Measurements from ENCODE around the gene NFKBIL1. TPM values are rescaled to one million over a fixed set of nuclear protein-coding genes. Genes with fewer than 3 reads are reported as not detected.
"Not testable (repeated sequence)": the region's sequence is repeated elsewhere in the genome, so short reads cannot be mapped to it uniquely, and the experiment has no call there.

NFKBIL1 gene
- total RNA-seq, 1 donor from 2014 or later, result 20.4 TPM

DNA sequence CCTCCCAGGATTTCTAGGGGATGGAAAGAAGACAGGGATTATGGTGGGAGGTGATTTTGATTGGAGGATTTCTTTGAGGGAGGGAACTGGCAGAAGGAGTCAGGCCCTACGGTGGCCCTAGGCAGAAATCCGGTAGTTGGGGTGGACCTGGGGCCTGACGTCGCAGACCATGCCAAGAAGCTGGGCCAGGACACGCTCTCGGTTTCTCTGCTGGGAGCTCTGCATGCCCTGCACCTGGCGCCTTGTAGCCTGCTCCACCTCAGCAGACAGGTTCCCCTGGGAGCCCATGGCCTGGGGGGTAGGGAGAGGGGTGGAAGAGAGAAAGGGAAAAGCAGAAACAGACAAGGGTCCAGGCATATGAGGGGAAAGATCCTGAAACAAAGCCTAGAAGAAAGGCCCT, 2.1 kb upstream of the NFKBIL1 start:
- Histone ChIP-seq H3K9me3 (ENCODE audit: control insufficient read depth in 3 of 3, low read length in 3 of 3) (no peaks in the 10 kb centered on the region), H3K4me1 (ENCODE audit: control insufficient read depth in 3 of 3, insufficient read depth in 3 of 3, low read length in 3 of 3) (peaks cover 24 to 51% (median 33%) of the 10 kb centered on the region in 3 donors), H3K27me3 (ENCODE audit: control insufficient read depth in 3 of 3, insufficient read depth in 3 of 3, low read length in 3 of 3) (no peaks in the 10 kb centered on the region), H3K9ac (ENCODE audit: low read depth in 1 of 3, low read length in 3 of 3) (no peak overlapping the region), H3K36me3 (ENCODE audit: control insufficient read depth in 3 of 3, insufficient read depth in 3 of 3, low read length in 3 of 3) (peaks cover under 1 to 16% (median 14%) of the 10 kb centered on the region in 3 donors), H3K4me3 (ENCODE audit: low read length in 3 of 3) (no peak overlapping the region), H3K27ac (ENCODE audit: low read depth, low read length) (no peak overlapping the region)

DNA sequence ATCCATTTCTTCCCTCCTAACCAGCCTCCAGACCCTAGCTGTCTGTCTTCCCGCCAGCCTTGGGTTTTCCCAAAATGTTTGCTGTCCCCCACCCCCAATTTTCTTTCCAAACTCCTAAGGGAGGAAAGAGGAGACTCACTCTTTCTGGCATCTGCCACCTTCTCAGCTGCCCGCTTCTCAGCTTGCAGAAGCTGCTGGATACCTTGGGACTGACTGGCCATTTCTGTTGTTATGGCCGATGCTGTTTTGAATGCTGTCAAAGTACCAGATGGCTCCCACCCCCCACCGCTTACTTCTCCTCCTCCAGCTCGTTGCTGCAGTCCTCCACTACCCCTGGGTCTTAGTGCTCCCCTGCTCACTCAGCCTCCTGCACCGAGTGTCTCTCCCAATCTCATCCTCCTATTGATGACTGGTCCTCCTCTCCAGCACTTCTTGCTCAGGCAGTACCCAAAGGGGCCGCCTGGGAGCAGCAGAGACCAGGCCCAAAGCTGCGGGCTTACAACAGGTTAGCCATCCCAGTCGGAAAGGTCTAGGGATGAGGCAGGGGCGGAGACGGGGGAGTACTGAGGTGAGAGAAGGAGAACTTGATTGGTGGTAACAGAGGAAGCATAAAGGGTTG, 960 bp upstream of the NFKBIL1 start, which contains the start of gene ATP6V1G2:
Gene ATP6V1G2 (minus strand): TSS at position 270 of the 619 bp plus-strand sequence. CDS start 49 bp downstream, at position 221.
- H3K4me3 ChIP-seq (ENCODE audit: low read length in 3 of 3), result peak within 1 kb of the TSS; percentile 58 to 82 (median 72)
- H3K36me3 ChIP-seq (ENCODE audit: control insufficient read depth in 3 of 3, insufficient read depth in 3 of 3, low read length in 3 of 3), result peaks cover 3 to 22% (median 21%) of the 10 kb centered on the region in 3 donors
- peak within 1 kb of the TSS; percentile 87 for H3K27ac ChIP-seq (ENCODE audit: low read depth, low read length)
- peaks cover 20 to 40% (median 31%) of the 10 kb centered on the region in 3 donors for H3K4me1 ChIP-seq (ENCODE audit: control insufficient read depth in 3 of 3, insufficient read depth in 3 of 3, low read length in 3 of 3)
- peak within 1 kb of the TSS in 2 of 3 donors; percentile 69 to 83 for H3K9ac ChIP-seq (ENCODE audit: low read depth in 1 of 3, low read length in 3 of 3)
- H3K9me3 ChIP-seq (ENCODE audit: control insufficient read depth in 3 of 3, low read length in 3 of 3), result no peaks in the 10 kb centered on the region
- H3K27me3 ChIP-seq (ENCODE audit: control insufficient read depth in 3 of 3, insufficient read depth in 3 of 3, low read length in 3 of 3), result no peaks in the 10 kb centered on the region

DNA sequence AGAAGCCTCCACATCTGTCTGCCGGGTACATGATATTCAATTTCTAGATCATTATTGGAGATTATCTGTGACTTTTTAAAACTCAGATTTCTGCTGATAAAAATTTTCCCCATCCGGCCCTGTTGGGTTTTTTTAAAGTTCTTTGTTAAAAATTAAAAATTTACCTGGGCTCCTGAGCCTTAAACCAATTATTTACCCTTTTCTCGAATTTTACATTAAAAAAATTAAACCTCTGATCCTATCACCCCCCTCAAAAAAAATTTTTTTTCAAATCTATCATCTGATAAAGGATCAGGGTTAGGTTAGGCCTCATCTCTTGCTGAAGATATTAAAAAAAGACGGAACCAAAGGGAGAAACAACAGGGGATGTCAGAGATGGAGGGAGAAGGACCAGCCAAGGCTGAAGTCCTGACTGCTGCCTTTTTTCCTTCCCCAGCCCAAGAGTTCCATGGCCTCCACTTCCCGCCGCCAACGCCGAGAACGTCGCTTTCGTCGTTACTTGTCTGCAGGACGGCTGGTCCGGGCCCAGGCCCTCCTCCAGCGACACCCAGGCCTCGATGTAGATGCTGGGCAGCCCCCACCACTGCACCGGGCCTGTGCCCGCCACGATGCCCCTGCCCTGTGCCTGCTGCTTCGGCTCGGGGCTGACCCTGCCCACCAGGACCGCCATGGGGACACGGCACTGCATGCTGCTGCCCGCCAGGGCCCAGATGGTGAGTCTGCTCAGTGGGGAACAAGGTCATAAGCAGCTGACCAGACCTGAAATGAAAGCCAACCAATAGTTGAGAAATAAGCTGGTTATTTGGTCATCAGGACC, 527 bp downstream of the NFKBIL1 start:
- Histone ChIP-seq H3K4me3 (ENCODE audit: low read length in 3 of 3) (peak overlapping the region; percentile 58 to 82 (median 72)), H3K9ac (ENCODE audit: low read depth in 1 of 3, low read length in 3 of 3) (peak overlapping the region; percentile 69 to 83 (median 77)), H3K36me3 (ENCODE audit: control insufficient read depth in 3 of 3, insufficient read depth in 3 of 3, low read length in 3 of 3) (peaks cover 3 to 22% (median 21%) of the 10 kb centered on the region in 3 donors), H3K27me3 (ENCODE audit: control insufficient read depth in 3 of 3, insufficient read depth in 3 of 3, low read length in 3 of 3) (no peaks in the 10 kb centered on the region), H3K4me1 (ENCODE audit: control insufficient read depth in 3 of 3, insufficient read depth in 3 of 3, low read length in 3 of 3) (peaks cover 19 to 35% (median 29%) of the 10 kb centered on the region in 3 donors), H3K27ac (ENCODE audit: low read depth, low read length) (peak overlapping the region; percentile 87), H3K9me3 (ENCODE audit: control insufficient read depth in 3 of 3, low read length in 3 of 3) (no peaks in the 10 kb centered on the region)

DNA sequence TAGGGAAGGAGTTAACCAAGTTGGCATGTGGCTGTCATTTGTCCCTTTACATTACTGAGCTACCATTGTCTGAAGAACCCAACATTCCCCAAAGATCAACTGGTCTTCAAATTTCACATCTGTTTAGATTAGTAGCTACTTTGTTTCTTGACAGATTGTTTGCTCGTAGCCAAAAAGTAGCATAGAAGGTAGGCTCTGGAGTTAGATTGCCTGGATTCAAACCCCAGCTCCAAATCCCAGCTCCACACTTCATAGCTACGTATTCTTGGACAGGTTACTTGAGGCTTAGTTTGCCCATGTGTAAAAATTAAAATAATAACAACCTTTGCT, 1.1 kb downstream of the NFKBIL1 start:
- Histone ChIP-seq H3K27ac (ENCODE audit: low read depth, low read length) (peak overlapping the region; percentile 87), H3K27me3 (ENCODE audit: control insufficient read depth in 3 of 3, insufficient read depth in 3 of 3, low read length in 3 of 3) (no peaks in the 10 kb centered on the region), H3K36me3 (ENCODE audit: control insufficient read depth in 3 of 3, insufficient read depth in 3 of 3, low read length in 3 of 3) (peaks cover 3 to 25% (median 21%) of the 10 kb centered on the region in 3 donors), H3K4me3 (ENCODE audit: low read length in 3 of 3) (peak overlapping the region; percentile 58 to 82 (median 72)), H3K9me3 (ENCODE audit: control insufficient read depth in 3 of 3, low read length in 3 of 3) (no peaks in the 10 kb centered on the region), H3K4me1 (ENCODE audit: control insufficient read depth in 3 of 3, insufficient read depth in 3 of 3, low read length in 3 of 3) (peaks cover 14 to 30% (median 26%) of the 10 kb centered on the region in 3 donors), H3K9ac (ENCODE audit: low read depth in 1 of 3, low read length in 3 of 3) (peak overlapping the region; percentile 69 to 83 (median 77))

DNA sequence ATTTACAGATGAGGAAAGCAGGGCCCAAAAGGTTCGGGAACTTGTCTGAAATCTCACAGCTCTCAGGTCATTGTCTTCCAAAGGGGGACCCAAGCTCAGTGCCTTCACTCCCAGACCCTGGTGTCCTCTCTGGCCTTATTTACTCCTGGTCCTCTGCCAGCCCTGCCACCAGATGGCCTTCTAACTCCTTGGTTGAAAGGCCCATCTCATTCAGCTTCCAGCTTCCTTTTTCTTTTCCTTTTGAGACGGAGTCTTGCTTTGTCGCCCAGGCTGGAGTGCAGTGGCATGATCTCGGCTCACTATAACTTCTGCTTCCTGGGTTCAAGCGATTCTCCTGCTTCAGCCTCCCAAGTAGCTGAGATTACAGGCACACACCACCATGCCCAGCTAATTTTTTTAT, 4.0 kb downstream of the NFKBIL1 start:
- H3K36me3 ChIP-seq (ENCODE audit: control insufficient read depth in 3 of 3, insufficient read depth in 3 of 3, low read length in 3 of 3), result peaks cover 3 to 27% (median 27%) of the 10 kb centered on the region in 3 donors
- not testable (repeated sequence) for H3K4me3 ChIP-seq (ENCODE audit: low read length in 3 of 3); H3K9me3 ChIP-seq (ENCODE audit: control insufficient read depth in 3 of 3, low read length in 3 of 3); H3K9ac ChIP-seq (ENCODE audit: low read depth in 1 of 3, low read length in 3 of 3); H3K27ac ChIP-seq (ENCODE audit: low read depth, low read length); H3K27me3 ChIP-seq (ENCODE audit: control insufficient read depth in 3 of 3, insufficient read depth in 3 of 3, low read length in 3 of 3)
- peaks cover 13 to 24% (median 22%) of the 10 kb centered on the region in 3 donors for H3K4me1 ChIP-seq (ENCODE audit: control insufficient read depth in 3 of 3, insufficient read depth in 3 of 3, low read length in 3 of 3)

DNA sequence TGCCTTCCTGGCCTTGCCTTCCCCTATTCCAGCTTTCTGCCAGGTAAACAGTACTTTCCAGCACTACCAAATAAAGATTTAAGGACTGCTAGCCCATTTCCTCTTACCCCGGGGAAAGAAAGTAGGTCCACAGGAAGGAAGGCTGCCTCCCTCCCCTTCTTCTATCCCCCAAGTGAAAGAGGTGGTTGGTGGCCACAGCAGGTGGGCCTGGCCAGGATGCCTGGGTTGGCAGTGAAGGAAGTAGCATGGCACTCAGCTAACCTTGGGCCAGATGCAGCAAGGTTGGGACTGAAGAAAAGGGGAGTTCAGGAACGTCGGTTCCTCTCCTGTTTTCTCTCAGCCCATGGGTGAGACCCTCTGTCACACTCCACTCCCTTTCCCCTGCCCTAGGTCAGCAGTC, 8.9 kb downstream of the NFKBIL1 start:
- H3K27me3 ChIP-seq (ENCODE audit: control insufficient read depth in 3 of 3, insufficient read depth in 3 of 3, low read length in 3 of 3), result no peaks in the 10 kb centered on the region
- H3K36me3 ChIP-seq (ENCODE audit: control insufficient read depth in 3 of 3, insufficient read depth in 3 of 3, low read length in 3 of 3), result peaks cover 24 to 29% (median 29%) of the 10 kb centered on the region in 3 donors
- H3K9me3 ChIP-seq (ENCODE audit: control insufficient read depth in 3 of 3, low read length in 3 of 3), result no peaks in the 10 kb centered on the region
- no peak overlapping the region for H3K9ac ChIP-seq (ENCODE audit: low read depth in 1 of 3, low read length in 3 of 3)
- H3K4me1 ChIP-seq (ENCODE audit: control insufficient read depth in 3 of 3, insufficient read depth in 3 of 3, low read length in 3 of 3), result peaks cover 27 to 42% (median 37%) of the 10 kb centered on the region in 3 donors
- H3K27ac ChIP-seq (ENCODE audit: low read depth, low read length), result no peak overlapping the region
- H3K4me3 ChIP-seq (ENCODE audit: low read length in 3 of 3), result no peak overlapping the region

DNA sequence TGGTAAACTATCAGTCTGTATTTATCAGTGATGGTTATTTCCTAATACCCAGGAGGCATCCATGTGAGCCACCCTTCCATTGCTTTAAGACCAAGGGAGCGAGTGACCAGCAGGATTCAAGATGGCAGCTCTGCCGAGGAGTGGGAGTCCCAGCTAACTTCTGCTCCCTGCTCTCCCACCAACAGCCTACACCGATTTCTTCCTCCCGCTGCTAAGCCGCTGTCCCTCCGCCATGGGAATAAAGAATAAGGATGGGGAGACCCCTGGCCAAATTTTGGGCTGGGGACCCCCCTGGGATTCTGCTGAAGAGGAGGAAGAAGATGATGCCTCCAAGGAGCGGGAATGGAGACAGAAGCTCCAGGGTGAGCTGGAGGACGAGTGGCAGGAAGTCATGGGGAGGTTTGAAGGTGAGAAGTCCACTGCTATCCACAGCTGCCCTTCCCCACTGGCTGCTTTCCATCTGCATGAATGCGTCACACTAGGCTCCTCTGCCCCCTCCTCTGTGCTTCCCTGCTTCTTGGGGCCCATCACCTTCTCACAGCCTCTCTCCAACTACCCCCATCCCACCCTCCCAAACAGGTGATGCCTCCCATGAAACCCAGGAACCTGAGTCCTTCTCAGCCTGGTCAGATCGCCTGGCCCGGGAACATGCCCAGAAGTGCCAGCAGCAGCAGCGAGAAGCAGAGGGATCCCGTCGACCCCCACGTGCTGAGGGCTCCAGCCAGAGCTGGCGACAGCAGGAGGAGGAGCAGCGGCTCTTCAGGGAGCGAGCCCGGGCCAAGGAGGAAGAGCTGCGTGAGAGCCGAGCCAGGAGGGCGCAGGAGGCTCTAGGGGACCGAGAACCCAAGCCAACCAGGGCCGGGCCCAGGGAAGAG, 10.3 kb downstream of the NFKBIL1 start:
- Histone ChIP-seq H3K4me3 (ENCODE audit: low read length in 3 of 3) (peak overlapping the region in 1 of 3 donors; percentile 6), H3K36me3 (ENCODE audit: control insufficient read depth in 3 of 3, insufficient read depth in 3 of 3, low read length in 3 of 3) (peaks cover 24 to 29% (median 28%) of the 10 kb centered on the region in 3 donors), H3K9ac (ENCODE audit: low read depth in 1 of 3, low read length in 3 of 3) (peak overlapping the region in 1 of 3 donors; percentile 40), H3K27me3 (ENCODE audit: control insufficient read depth in 3 of 3, insufficient read depth in 3 of 3, low read length in 3 of 3) (no peaks in the 10 kb centered on the region), H3K27ac (ENCODE audit: low read depth, low read length) (peak overlapping the region; percentile 33), H3K4me1 (ENCODE audit: control insufficient read depth in 3 of 3, insufficient read depth in 3 of 3, low read length in 3 of 3) (peaks cover 27 to 42% (median 37%) of the 10 kb centered on the region in 3 donors), H3K9me3 (ENCODE audit: control insufficient read depth in 3 of 3, low read length in 3 of 3) (no peaks in the 10 kb centered on the region)

DNA sequence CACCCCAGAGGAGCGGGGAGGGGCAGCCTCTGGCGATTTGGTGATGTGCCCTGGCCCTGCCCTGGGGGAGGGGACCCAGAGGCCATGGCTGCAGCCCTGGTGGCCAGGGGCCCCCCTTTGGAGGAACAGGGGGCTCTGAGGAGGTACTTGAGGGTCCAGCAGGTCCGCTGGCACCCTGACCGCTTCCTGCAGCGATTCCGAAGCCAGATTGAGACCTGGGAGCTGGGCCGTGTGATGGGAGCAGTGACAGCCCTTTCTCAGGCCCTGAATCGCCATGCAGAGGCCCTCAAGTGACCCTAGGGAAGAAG, 10.9 kb downstream of the NFKBIL1 start:
- H3K9me3 ChIP-seq (ENCODE audit: control insufficient read depth in 3 of 3, low read length in 3 of 3), result no peaks in the 10 kb centered on the region
- H3K4me1 ChIP-seq (ENCODE audit: control insufficient read depth in 3 of 3, insufficient read depth in 3 of 3, low read length in 3 of 3), result peaks cover 27 to 42% (median 37%) of the 10 kb centered on the region in 3 donors
- H3K36me3 ChIP-seq (ENCODE audit: control insufficient read depth in 3 of 3, insufficient read depth in 3 of 3, low read length in 3 of 3), result peaks cover 24 to 28% (median 28%) of the 10 kb centered on the region in 3 donors
- H3K9ac ChIP-seq (ENCODE audit: low read depth in 1 of 3, low read length in 3 of 3), result peak overlapping the region in 1 of 3 donors; percentile 16
- peak overlapping the region in 1 of 3 donors; percentile 29 for H3K4me3 ChIP-seq (ENCODE audit: low read length in 3 of 3)
- no peaks in the 10 kb centered on the region for H3K27me3 ChIP-seq (ENCODE audit: control insufficient read depth in 3 of 3, insufficient read depth in 3 of 3, low read length in 3 of 3)
- peak overlapping the region; percentile 33 for H3K27ac ChIP-seq (ENCODE audit: low read depth, low read length)

DNA sequence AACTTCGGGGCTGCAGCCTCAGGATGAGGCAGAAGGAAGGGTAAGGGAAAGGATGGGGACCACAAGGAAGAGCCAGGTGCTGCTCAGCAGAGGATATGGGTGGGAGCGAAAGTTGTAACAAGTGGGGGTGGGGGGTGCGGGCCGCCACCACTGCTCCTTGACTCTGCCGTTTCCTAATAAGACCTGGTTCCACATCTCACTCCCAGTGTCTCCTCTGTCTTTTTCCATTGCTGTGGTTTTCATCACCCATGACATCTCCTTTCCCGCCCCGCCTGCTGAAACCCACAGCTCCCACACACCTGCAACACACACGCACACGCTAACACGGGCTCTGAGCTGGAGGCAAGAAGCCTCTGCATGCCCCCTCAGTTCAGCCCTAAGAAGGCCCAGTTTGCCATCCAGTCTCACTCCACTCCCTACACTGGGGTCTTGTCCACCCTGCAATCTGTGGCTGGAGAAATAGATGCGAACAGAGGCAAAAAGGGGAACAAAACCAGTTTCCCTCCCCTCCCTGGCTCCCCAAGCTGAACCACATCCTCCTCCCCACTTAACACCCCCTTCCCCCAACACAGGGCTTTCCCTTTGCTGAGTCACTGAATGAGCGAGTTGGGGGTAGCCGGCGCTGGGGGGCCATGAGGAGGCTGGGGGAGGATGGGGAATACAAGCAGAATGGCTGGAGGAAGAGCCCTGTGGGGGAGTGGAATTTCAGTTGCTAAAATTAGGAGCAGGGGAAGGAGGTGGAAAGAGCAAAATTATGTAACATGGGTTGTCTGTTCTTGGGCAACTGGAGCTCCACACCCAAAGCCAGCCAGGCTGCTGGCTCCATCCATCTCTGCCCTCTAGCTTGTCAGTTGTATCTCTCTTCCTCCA, 11.5 kb downstream of the NFKBIL1 start:
- Histone ChIP-seq H3K9me3 (ENCODE audit: control insufficient read depth in 3 of 3, low read length in 3 of 3) (no peaks in the 10 kb centered on the region), H3K36me3 (ENCODE audit: control insufficient read depth in 3 of 3, insufficient read depth in 3 of 3, low read length in 3 of 3) (peaks cover 24 to 28% (median 24%) of the 10 kb centered on the region in 3 donors), H3K4me1 (ENCODE audit: control insufficient read depth in 3 of 3, insufficient read depth in 3 of 3, low read length in 3 of 3) (peaks cover 27 to 42% (median 37%) of the 10 kb centered on the region in 3 donors), H3K9ac (ENCODE audit: low read depth in 1 of 3, low read length in 3 of 3) (peak overlapping the region in 2 of 3 donors; percentile 23 to 45), H3K4me3 (ENCODE audit: low read length in 3 of 3) (peak overlapping the region in 2 of 3 donors; percentile 4 to 29), H3K27ac (ENCODE audit: low read depth, low read length) (peak overlapping the region; percentile 69), H3K27me3 (ENCODE audit: control insufficient read depth in 3 of 3, insufficient read depth in 3 of 3, low read length in 3 of 3) (no peaks in the 10 kb centered on the region)
